ENCODE measurements around the gene PRR33.
"Not testable (repeated sequence)": the region's sequence is repeated elsewhere in the genome, so short reads cannot be mapped to it uniquely, and the experiment has no call there.

PRR33 gene
- total RNA-seq = 0 to 0.27 (median 0.04) reads per million in 18 experiments

GRCh38 chr11:1891831-1892115 is at the start of gene PRR33:
Gene PRR33 (minus strand): TSS chr11:1891895. CDS start chr11:1890584, 1,311 bp downstream.
- DNase-seq = no peak

- not testable (repeated sequence) for DNase-seq
Measured at GRCh38 chr11:1939788-1940187, 48.1 kb upstream of the PRR33 start.

GRCh38 chr11:1939006-1939625 is 47.4 kb upstream of the PRR33 start:
- DNase-seq = no peak

GRCh38 chr11:1938343-1939005 is 46.8 kb upstream of the PRR33 start:
- DNase-seq = no peak

GRCh38 chr11:1937616-1938342 is 46.1 kb upstream of the PRR33 start:
- DNase-seq = no peak

GRCh38 chr11:1936781-1937615 is 45.3 kb upstream of the PRR33 start:
- DNase-seq = no peak

- no peak for DNase-seq
Measured at GRCh38 chr11:1936072-1936780, 44.5 kb upstream of the PRR33 start.

GRCh38 chr11:1935156-1936071 is 43.7 kb upstream of the PRR33 start:
- DNase-seq = no peak

GRCh38 chr11:1934335-1935155 is 42.9 kb upstream of the PRR33 start:
- no peak for DNase-seq

- DNase-seq = no peak
Measured at GRCh38 chr11:1933416-1934334, 42.0 kb upstream of the PRR33 start.

GRCh38 chr11:1932681-1933080 is 41.0 kb upstream of the PRR33 start:
- no peak for DNase-seq

GRCh38 chr11:1932105-1932480 is 40.4 kb upstream of the PRR33 start:
- DNase-seq = no peak

- no peak for DNase-seq
Measured at GRCh38 chr11:1931341-1932104, 39.8 kb upstream of the PRR33 start.

GRCh38 chr11:1930462-1930830 is 38.8 kb upstream of the PRR33 start:
- DNase-seq = no peak

GRCh38 chr11:1929621-1930461 is 38.1 kb upstream of the PRR33 start:
- DNase-seq = no peak

GRCh38 chr11:1928891-1929541 is 37.3 kb upstream of the PRR33 start:
- no peak for DNase-seq

- DNase-seq = no peak
Measured at GRCh38 chr11:1928470-1928890, 36.8 kb upstream of the PRR33 start.
